ENCODE measurements around the gene SDSL. TPM values are rescaled to one million over a fixed set of nuclear protein-coding genes. Genes with fewer than 3 reads are reported as not detected.

The SDSL gene
- total RNA-seq, 1 experiment from 2014 or later = 0.46 TPM

DNA sequence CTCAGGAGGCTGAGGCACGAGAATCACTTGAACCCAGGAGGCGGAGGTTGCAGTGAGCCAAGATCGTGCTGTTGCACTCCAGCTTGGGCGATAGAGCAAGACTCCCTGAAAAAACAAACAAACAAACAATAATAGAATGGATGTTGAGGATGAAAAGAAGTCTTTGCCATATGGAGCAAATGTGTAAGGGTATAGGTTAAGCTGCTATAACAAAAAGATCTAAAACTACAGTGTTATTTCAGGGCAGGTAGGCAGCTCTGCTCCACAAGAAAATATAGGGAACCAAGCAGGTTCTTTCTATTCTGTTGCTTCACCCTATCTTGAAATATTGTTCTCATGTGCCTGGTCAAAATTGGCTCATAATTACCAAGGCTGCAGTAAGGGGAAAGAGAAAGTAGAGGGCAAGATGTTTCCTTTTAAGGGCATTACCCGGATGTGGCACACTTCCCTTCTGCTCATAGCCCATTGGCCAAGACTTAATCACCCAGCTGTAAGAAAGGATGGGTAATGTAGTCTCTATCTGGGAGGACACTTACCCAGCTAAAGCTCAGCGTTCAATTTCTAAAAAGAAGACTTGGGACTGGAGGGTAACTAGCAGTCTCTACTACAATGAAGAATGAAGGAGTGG lies 23.5 kb downstream of the SDSL start:
- Histone ChIP-seq H3K4me2 (ENCODE audit: insufficient read depth, insufficient read length, low read length) (no peak overlapping the region), H3K18ac (ENCODE audit: insufficient read length, low read depth, low read length) (no peak overlapping the region), H2AK5ac (ENCODE audit: insufficient read length, low read length) (no peak overlapping the region), H3K9me3 (ENCODE audit: control insufficient read depth, low read depth, low read length) (no peaks in the 10 kb centered on the region), H4K91ac (ENCODE audit: insufficient read length, low read depth, low read length) (no peak overlapping the region), H2BK120ac (ENCODE audit: low read depth, low read length, poor library complexity, severe bottlenecking) (no peak overlapping the region), H2BK15ac (ENCODE audit: low read depth, low read length) (no peak overlapping the region), H2AFZ (ENCODE audit: low read length) (no peak overlapping the region), H2BK5ac (ENCODE audit: insufficient read length, low read length) (no peak overlapping the region), H3K14ac (ENCODE audit: insufficient read depth, low read length) (no peak overlapping the region), H3K27ac (ENCODE audit: insufficient read length, low read depth, low read length) (no peak overlapping the region), H2BK20ac (ENCODE audit: low read depth, low read length, poor library complexity, severe bottlenecking) (no peak overlapping the region), H3K23ac (ENCODE audit: insufficient read length, low read depth, low read length) (no peak overlapping the region), H4K8ac (replicated peaks; ENCODE audit: insufficient read length, low read depth, low read length) (no peak overlapping the region), H3K23me2 (ENCODE audit: insufficient read length, low read depth, low read length, poor library complexity, severe bottlenecking) (no peaks in the 10 kb centered on the region), H4K20me1 (ENCODE audit: control insufficient read depth, insufficient read depth, insufficient read length) (no peaks in the 10 kb centered on the region), H3K4me1 (ENCODE audit: insufficient read depth, low read length) (no peaks in the 10 kb centered on the region), H2BK12ac (ENCODE audit: insufficient read length, low read depth, low read length) (no peak overlapping the region), H3T11ph (ENCODE audit: low read length) (no peak overlapping the region), H3K79me2 (ENCODE audit: insufficient read depth, low read length) (no peaks in the 10 kb centered on the region), H3K4ac (ENCODE audit: low read depth, low read length) (no peak overlapping the region), H3K79me1 (ENCODE audit: insufficient read depth, low read depth, low read length, poor library complexity, severe bottlenecking) (no peaks in the 10 kb centered on the region), H3K56ac (ENCODE audit: insufficient read length, low read depth, low read length) (no peak overlapping the region), H4K5ac (ENCODE audit: insufficient read length, low read depth, low read length) (no peak overlapping the region), H3K9ac (ENCODE audit: extremely low read depth, insufficient read length, low read length) (no peak overlapping the region), H3K27me3 (ENCODE audit: insufficient read depth, low read length) (no peaks in the 10 kb centered on the region)
- TF ChIP-seq, protein P1, sequence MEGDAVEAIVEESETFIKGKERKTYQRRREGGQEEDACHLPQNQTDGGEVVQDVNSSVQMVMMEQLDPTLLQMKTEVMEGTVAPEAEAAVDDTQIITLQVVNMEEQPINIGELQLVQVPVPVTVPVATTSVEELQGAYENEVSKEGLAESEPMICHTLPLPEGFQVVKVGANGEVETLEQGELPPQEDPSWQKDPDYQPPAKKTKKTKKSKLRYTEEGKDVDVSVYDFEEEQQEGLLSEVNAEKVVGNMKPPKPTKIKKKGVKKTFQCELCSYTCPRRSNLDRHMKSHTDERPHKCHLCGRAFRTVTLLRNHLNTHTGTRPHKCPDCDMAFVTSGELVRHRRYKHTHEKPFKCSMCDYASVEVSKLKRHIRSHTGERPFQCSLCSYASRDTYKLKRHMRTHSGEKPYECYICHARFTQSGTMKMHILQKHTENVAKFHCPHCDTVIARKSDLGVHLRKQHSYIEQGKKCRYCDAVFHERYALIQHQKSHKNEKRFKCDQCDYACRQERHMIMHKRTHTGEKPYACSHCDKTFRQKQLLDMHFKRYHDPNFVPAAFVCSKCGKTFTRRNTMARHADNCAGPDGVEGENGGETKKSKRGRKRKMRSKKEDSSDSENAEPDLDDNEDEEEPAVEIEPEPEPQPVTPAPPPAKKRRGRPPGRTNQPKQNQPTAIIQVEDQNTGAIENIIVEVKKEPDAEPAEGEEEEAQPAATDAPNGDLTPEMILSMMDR (conservative IDR thresholded peaks at IDR 0.05) = no peak
- DNase-seq = no peak
- Mint-ChIP-seq H3K27me3 (ENCODE audit: low read depth) (peaks cover 44% of the 10 kb centered on the region), H3K9me3 (no peaks in the 10 kb centered on the region; a peak in 2 of 5 replicates), H3K27ac (no peak overlapping the region), H3K4me1 (no peaks in the 10 kb centered on the region; a peak in 1 of 4 replicates), H3K4me3 (no peak overlapping the region), H3K36me3 (ENCODE audit: insufficient read depth in 1 of 3, low read depth in 3 of 3) (no peaks in the 10 kb centered on the region; a peak in 2 of 7 replicates)
- WGBS (ENCODE audit: extremely low coverage, insufficient read length, low lambda C conversion rate) = no CpG with 5 or more reads among the region's 6 CpGs
